ENCODE results near the gene PSMD11.

Gene PSMD11

DNA sequence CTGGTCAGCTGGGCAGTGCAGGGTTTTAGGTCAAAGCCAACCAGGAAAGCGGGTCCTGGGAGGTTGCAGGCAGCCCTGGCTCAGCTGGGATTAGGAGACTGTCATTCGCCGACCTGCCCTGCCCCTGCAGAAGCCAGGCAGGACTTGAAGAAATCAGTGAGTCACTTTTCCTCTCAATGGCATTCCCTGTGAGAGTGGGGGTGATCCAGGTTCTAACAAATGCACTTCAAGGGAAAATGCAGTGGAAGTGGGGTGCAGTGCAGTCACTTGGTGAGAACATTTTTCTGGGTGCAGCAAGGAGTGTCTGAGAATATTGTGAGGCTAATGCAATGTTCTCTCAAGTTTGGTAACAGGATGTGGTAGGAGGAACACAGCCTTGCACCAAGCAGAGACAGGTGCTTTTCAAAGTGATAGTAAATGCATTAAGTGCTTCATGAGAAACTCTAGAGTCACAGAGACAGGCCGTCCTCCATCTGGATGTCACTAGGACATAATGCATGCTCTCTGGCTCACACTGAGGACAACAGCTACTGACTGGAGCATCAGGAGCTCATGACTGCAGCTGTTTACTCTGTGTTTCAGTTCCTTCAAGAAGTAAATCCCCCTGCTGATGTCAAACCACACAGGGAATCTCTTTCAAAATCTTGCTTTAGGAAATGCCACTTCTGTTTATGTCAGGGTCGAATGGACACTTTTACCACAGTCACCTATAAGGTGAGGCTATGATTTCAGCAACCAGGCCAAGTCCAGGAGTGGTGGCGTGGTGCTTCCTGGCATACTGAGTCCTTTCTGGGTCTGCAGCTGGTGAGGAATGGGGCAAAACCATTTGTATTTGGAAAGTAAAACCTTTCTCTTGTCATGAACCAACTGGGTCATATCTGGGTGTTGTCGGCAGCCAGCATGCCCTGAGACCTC lies 59.2 kb downstream of the PSMD11 start:
- no peaks in the 10 kb centered on the region for H3K27me3 Mint-ChIP-seq
- peak overlapping the region; percentile 90 for H3K27ac Mint-ChIP-seq
- H3K4me1 Mint-ChIP-seq (ENCODE audit: low read depth): peaks cover 82% of the 10 kb centered on the region

DNA sequence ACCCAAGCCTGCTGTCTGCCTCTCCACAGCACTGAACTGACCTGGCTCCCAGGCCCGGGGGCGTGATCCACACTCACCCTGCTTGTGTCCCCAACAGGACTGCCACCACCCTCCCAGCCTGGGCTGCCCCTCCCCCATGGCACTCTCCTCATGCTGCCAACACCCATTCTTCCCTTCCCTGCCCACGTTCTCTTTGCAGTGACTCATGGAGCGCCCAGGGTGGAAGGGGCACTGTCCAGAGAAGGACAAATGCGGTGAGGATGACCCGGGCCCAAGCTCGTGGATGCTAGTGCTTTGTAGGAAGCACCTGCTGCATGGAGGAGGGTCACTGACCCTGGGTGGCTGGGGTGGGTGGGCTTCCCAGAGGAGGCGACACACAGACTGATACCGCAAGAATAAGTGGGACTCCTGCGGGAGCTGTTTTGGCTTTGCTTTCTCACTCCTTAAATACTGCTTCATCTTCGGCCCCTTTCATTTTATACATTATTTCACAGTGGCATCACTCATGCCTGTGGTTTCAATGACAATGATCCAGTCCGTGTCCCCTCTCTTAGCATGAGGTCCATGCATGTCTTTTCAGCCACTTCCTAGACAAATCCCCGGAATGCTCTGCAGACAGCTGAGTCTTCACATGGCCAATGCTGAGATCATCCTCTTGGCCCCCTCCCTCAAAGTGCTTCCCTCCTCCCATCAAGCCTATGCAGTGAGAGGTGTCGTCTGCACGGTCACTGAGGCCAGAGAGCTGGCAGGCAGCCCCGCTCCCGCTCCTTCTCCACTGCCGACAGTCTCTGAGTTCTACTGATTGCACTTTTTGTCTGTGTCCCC lies 60.1 kb downstream of the PSMD11 start:
- H3K36me3 Mint-ChIP-seq (ENCODE audit: low read depth): no peaks in the 10 kb centered on the region
- H3K27me3 Mint-ChIP-seq: no peaks in the 10 kb centered on the region
- peak overlapping the region; percentile 52 for H3K4me3 Mint-ChIP-seq

More for the DNA sequence above, 59.2 kb downstream of the PSMD11 start:
- Mint-ChIP-seq H3K36me3 (ENCODE audit: low read depth) (no peaks in the 10 kb centered on the region), H3K9me3 (no peaks in the 10 kb centered on the region), H3K4me3 (peak overlapping the region; percentile 52)

DNA sequence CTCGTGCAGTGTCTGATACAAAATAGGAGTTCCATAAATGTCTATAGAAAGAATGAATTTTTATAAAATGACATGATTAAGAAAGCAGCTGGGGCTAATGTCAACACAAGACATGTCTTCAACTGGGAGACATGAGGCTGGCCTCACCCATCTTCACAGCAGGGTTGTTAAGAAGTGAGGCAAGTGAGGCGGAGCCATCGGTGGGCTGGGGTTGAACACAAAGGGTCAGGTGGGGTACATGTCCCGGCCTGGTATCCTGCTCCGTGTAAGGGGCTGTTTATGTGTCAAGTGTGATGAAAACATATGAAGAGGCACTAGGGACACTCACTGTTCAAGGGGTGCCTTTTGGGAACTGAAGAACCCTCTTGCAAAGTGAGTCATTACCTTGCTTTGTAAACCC lies 64.6 kb downstream of the PSMD11 start:
- Mint-ChIP-seq H3K27me3 (no peaks in the 10 kb centered on the region), H3K4me3 (no peak overlapping the region), H3K27ac (no peak overlapping the region), H3K36me3 (ENCODE audit: low read depth) (no peaks in the 10 kb centered on the region), H3K9me3 (no peaks in the 10 kb centered on the region), H3K4me1 (ENCODE audit: low read depth) (peaks cover 72% of the 10 kb centered on the region)

More for the DNA sequence above, 60.1 kb downstream of the PSMD11 start:
- Mint-ChIP-seq H3K4me1 (ENCODE audit: low read depth) (peaks cover 87% of the 10 kb centered on the region), H3K27ac (peak overlapping the region; percentile 90), H3K9me3 (no peaks in the 10 kb centered on the region)

DNA sequence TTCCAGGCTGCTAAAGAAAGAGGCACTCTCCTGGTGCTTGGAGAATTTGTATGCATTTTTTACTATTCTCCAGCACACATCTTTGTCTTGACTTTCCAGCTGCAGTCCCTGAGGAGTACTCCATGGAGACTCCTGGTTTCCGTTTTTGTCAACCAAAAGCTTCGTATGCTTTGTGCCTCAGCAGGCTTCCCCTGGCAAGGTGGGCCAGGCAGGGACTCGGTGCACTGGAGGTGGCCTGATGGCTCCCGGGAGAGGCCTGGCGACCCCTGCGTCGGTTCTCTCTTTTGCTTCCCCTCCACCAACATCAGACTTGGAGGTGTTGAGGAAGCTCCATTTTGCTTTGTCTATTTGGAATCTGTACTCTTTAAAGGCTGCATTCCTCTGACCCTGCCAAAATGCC lies 66.2 kb downstream of the PSMD11 start:
- Mint-ChIP-seq H3K4me3 (no peak overlapping the region), H3K27me3 (no peaks in the 10 kb centered on the region), H3K27ac (no peak overlapping the region), H3K9me3 (no peaks in the 10 kb centered on the region), H3K4me1 (ENCODE audit: low read depth) (peaks cover 67% of the 10 kb centered on the region), H3K36me3 (ENCODE audit: low read depth) (no peaks in the 10 kb centered on the region)

DNA sequence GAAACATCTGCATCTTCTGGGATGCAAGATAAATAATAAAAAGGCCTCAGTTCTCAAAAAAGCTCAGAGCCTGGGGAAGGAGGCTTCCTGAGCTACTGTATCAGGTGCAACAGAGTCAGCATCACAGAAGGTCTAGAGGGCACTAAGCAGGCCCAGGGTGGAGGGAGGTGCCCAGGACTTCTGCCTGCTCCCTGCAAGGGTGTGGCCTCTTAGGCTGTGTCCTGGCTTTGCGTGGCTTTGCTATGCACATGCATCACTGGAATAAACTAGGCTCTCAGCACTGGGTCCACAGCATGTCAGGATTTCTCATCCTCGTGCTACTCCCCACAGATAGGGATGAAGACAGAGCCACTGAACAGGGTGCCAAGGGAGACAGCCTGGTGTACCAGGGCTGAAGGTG lies 68.0 kb downstream of the PSMD11 start:
- H3K9me3 Mint-ChIP-seq: no peaks in the 10 kb centered on the region
- H3K27ac Mint-ChIP-seq: no peak overlapping the region
- peaks cover 71% of the 10 kb centered on the region for H3K4me1 Mint-ChIP-seq (ENCODE audit: low read depth)
- no peaks in the 10 kb centered on the region for H3K27me3 Mint-ChIP-seq
- no peak overlapping the region for H3K4me3 Mint-ChIP-seq
- no peaks in the 10 kb centered on the region for H3K36me3 Mint-ChIP-seq (ENCODE audit: low read depth)

DNA sequence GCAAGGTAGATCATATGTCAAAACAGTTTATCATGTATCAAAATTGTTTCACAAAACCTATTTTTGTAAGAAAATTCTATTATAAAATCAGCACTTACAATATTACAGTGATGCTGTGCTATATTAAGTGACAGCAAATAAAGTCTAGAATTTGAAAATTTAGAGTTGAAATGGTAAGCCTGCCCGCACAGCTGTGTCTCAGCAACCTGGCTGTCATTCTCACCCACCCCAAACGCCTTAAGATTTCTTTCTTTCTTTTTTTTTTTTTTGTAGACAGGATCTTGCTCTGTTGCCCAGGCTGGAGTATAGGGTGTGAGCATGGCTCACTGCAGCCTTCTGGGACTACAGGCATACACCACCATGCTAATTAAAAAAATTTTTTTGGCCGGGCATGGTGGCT lies 69.3 kb downstream of the PSMD11 start:
- no peaks in the 10 kb centered on the region for H3K27me3 Mint-ChIP-seq
- H3K36me3 Mint-ChIP-seq (ENCODE audit: low read depth): no peaks in the 10 kb centered on the region
- H3K4me1 Mint-ChIP-seq (ENCODE audit: low read depth): peaks cover 71% of the 10 kb centered on the region
- H3K27ac Mint-ChIP-seq: no peak overlapping the region
- H3K4me3 Mint-ChIP-seq: no peak overlapping the region
- H3K9me3 Mint-ChIP-seq: no peaks in the 10 kb centered on the region

DNA sequence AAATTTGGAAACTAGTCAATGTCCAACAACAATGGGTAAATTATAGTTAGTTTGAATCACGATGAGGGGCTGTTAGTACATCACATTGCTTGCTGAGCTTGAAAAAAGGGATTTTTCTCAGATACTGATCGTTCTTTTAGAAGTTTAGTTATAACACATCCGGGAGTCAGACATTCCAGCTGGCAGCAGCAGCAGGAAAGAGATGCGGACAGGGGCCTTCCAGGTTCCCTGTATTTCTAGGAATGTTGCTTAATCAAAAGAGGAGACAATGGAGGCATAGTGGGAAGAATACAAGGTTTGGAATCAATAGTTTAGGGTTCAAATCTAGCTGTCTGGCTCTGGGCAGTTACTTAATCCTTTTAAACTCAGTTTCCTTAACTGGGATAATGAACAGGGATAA lies 70.3 kb downstream of the PSMD11 start:
- no peaks in the 10 kb centered on the region for H3K27me3 Mint-ChIP-seq
- H3K27ac Mint-ChIP-seq: peak overlapping the region; percentile 41
- no peaks in the 10 kb centered on the region for H3K9me3 Mint-ChIP-seq
- H3K36me3 Mint-ChIP-seq (ENCODE audit: low read depth): no peaks in the 10 kb centered on the region
- H3K4me1 Mint-ChIP-seq (ENCODE audit: low read depth): peaks cover 75% of the 10 kb centered on the region
- H3K4me3 Mint-ChIP-seq: no peak overlapping the region

DNA sequence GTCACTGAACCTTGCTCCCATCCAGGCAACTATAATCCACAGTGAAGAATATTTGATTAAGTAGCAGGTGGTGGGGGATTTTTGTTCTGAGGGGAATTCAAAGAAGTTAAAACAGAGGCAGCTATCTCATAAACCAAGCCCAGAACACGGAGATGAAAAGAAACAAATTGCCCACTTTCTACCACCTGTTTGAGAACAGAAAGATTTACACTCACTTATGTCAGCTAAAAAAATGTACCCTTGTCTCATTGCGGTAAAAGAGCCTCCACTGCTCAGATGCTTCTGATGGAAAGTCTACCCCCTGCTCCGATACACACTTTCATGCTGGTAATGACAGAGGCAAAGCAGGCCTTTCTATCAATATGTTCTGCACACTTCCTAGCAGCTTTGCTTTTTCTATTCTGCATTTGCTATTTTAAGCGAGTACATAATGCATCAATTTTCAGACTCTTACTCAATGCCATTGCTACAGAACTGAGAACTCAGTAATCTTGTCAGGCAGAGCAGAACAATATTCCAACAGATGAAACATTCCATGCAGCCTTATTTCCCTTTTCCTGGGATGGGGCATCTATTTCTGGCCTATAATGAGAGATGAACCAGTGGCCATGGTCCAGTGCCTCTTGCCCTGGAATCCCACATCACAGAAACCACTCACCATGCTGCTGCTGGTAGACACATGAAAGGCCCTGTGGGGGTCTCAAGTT lies 71.5 kb downstream of the PSMD11 start:
- Mint-ChIP-seq H3K36me3 (ENCODE audit: low read depth) (no peaks in the 10 kb centered on the region), H3K27ac (peak overlapping the region; percentile 78), H3K4me1 (ENCODE audit: low read depth) (peaks cover 80% of the 10 kb centered on the region), H3K4me3 (peak overlapping the region; percentile 41), H3K27me3 (no peaks in the 10 kb centered on the region), H3K9me3 (no peaks in the 10 kb centered on the region)

DNA sequence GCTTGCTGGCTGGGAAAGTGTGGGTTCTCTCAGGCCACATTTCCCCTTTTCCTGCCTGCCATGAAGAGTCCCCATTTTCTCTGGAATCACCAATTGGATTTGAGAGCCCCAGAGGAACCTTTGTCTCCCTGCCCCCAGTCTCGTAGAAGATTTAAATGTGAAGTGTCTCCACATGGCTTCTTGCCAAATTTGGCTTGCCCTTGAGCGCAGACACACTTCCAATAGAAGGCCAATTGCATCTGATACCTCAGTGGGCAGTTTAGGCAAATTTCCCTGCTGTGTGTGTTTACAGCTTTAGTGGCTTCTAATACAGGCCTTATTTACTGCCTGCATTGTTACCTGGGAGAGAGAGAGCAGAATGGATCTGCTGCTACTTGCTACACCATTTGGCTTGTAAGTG lies 72.1 kb downstream of the PSMD11 start:
- Mint-ChIP-seq H3K9me3 (no peaks in the 10 kb centered on the region), H3K27me3 (no peaks in the 10 kb centered on the region), H3K4me3 (peak overlapping the region; percentile 53), H3K36me3 (ENCODE audit: low read depth) (no peaks in the 10 kb centered on the region), H3K27ac (peak overlapping the region; percentile 81), H3K4me1 (ENCODE audit: low read depth) (peaks cover 80% of the 10 kb centered on the region)

DNA sequence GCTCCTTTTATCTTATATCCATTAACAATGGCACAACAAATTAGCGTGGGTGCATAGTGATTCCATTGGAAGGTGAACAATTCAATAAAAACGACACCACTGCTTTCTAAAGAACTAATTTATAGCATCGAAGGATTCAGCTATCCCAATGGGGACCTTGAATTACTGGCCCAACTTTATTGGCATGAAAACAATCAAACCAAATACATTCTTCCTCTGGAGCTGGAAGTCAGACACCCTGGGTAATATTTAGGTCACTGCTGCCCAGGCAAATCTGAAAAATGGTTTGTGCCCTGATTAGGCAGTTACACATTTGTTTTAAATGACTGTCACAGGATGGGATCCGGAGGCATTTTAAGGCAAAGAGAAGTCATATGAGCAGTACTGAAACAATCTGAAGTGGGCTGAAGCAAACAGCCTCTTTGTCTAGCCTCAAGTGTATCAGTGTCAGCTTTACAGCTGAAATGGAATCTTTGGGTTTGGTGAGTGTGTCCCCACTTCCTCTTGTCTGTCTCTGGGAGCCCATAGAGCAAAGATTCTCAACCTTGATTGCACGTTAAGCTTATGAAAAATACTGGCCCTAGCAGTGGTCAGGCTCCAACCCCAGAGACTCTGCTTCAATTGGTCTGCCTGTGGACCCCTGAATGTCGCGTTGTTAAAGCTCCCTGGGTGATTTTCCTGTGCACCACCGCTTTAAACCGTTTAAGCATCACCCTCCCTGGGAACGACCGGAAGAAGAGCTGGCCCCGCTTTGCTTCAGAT lies 72.8 kb downstream of the PSMD11 start:
- no peaks in the 10 kb centered on the region for H3K27me3 Mint-ChIP-seq
- H3K4me1 Mint-ChIP-seq (ENCODE audit: low read depth): peaks cover 79% of the 10 kb centered on the region
- peak overlapping the region; percentile 81 for H3K27ac Mint-ChIP-seq
- peaks cover under 1% of the 10 kb centered on the region for H3K9me3 Mint-ChIP-seq
- H3K4me3 Mint-ChIP-seq: peak overlapping the region; percentile 53
- no peaks in the 10 kb centered on the region for H3K36me3 Mint-ChIP-seq (ENCODE audit: low read depth)

DNA sequence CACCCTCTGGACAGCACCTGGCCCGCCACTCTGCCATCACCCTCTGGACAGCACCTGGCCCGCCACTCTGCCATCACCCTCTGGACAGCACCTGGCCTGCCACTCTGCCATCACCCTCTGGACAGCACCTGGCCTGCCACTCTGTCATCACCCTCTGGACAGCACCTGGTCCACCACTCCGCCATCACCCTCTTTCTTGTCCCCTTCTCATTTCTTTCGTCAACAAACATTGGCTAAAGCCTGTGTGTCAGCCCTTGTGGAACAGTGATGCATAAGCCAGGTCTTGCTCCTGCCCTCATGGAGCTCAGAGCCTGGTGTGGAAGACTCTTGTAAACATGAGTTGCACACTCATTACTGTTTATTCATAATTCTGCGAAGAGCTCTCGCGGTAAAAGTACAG lies 73.7 kb downstream of the PSMD11 start:
- Mint-ChIP-seq H3K4me3 (peak overlapping the region; percentile 19), H3K27ac (peak overlapping the region; percentile 50)

DNA sequence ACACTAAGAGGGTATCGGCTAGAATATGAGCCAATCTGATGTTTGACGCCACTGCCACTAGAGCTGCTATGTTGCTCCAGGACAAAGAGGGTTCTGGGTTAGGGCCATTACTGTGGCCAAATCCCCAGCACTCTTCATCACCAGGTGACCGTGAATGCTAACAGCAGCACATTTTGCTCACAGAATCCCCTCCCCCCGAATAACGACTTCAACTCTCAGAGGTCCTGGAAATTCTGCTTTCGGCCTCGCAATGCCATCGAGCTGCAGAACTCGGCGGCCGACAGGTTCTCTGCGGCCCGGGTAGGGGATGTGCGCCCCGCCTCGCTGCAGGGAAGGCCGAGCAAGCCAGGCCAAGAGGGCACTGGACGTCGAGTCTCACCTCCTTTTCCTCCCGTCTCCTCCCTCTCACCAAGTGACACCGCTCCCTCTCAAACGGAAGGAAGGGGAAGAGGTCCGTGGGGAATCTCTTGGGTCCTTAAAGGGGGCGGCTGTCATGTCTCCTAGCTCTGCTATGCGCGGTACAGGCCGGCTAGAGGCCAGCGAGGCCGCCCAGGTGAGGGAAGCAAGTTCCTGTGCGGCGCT lies 74.4 kb downstream of the PSMD11 start:
- H3K27me3 Mint-ChIP-seq: no peaks in the 10 kb centered on the region
- H3K4me1 Mint-ChIP-seq (ENCODE audit: low read depth): peaks cover 89% of the 10 kb centered on the region
- H3K27ac Mint-ChIP-seq: peak overlapping the region; percentile 68

More for the DNA sequence above, 73.7 kb downstream of the PSMD11 start:
- no peaks in the 10 kb centered on the region for H3K36me3 Mint-ChIP-seq (ENCODE audit: low read depth)
- H3K27me3 Mint-ChIP-seq: no peaks in the 10 kb centered on the region
- H3K4me1 Mint-ChIP-seq (ENCODE audit: low read depth): peaks cover 86% of the 10 kb centered on the region
- peaks cover 4% of the 10 kb centered on the region for H3K9me3 Mint-ChIP-seq

DNA sequence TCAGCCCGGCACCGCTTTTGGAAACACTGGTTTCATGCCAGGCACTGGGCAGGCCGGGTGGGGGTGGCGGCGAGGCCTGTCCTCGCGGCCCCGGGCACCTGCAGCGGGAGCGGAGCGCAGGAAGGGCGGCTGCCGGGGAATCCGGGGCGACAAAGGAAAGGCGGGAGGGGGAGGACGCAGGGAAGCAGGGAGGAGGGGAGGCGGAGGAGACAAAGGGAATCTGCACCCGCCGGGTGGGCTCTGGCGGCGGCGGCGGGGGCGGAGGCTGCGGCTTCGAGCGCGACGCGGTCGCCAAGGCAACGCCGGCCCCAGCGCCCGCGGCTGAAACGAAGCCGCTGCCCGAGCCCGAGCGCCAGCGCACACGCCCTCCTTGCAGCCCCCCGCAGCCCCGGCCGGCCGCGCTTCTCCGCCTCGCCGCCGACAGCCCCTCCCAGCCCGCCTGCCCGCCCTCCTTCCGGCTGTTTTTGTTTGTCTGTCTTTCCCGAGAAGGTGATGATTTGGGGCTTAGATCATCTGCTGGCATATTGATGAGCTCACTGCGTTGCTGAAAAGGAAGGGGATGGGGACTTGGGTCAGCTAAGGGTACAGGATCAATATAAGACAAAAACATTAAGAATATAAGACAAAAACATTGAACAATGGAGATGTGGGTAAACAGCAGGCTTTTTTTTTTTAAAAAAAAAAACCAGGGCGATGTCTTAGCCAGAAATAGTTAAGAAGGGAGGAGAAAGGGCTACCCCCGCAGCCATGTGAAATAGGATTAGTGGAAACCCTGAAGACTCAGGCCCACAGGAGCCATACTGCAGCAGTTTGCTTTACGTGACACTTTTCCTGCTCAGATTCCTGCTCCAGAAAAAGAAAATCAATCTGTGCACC lies 75.2 kb downstream of the PSMD11 start:
- peaks cover 4% of the 10 kb centered on the region for H3K9me3 Mint-ChIP-seq
- no peaks in the 10 kb centered on the region for H3K27me3 Mint-ChIP-seq
- H3K4me3 Mint-ChIP-seq: peak overlapping the region; percentile 85
- H3K36me3 Mint-ChIP-seq (ENCODE audit: low read depth): no peaks in the 10 kb centered on the region
- H3K27ac Mint-ChIP-seq: peak overlapping the region; percentile 94
- H3K4me1 Mint-ChIP-seq (ENCODE audit: low read depth): peaks cover 94% of the 10 kb centered on the region

More for the DNA sequence above, 74.4 kb downstream of the PSMD11 start:
- H3K9me3 Mint-ChIP-seq: peaks cover 4% of the 10 kb centered on the region
- no peaks in the 10 kb centered on the region for H3K36me3 Mint-ChIP-seq (ENCODE audit: low read depth)
- H3K4me3 Mint-ChIP-seq: peak overlapping the region; percentile 85

Measured in stimulated activated naive CD8-positive, alpha-beta T cell treated with anti-CD3 and anti-CD28 coated beads, Interleukin-15, Interleukin-2, amounts not matched to agents 100 ng/mL and 50 ng/mL, for 24 hours (primary cell).